Natural killer cell treated with Interleukin-12 subunit alpha and Interleukin-12 subunit beta and Interleukin-15 and Interleukin-18, amount 100 ng/mL, for 72 hours (primary cell): ENCODE measurements around the gene EXOC4. TPM values are rescaled to one million over a fixed set of nuclear protein-coding genes. Genes with fewer than 3 reads are reported as not detected.

ENCODE experiments used
- ATAC-seq, 2 donors: fragments of 150-1000 bp; cut with Tn5 transposase in 1 of 2; sonication (Bioruptor Pico), chemical (Tn5 transposase) in 1 of 2; 2 replicates each; pipeline ENCODE4 v1.10.0; 2021
- DNase-seq: peaks from one replicate; pipeline ENCODE4 v3.0.0; 2022; ENCODE audit warnings: low spot score
- H3K27ac Mint-ChIP-seq, 2 donors: 1 replicate in 1 of 2; 2 replicates in 1 of 2; pipeline ENCODE4 v1.8.0; 2022; ENCODE audit warnings: mixed read lengths in 2 of 2, mild to moderate bottlenecking in 1 of 2, moderate library complexity in 1 of 2
- H3K27me3 Mint-ChIP-seq, 2 donors: 1 replicate in 1 of 2; 2 replicates in 1 of 2; pipeline ENCODE4 v1.8.0; 2022; ENCODE audit warnings: mixed read lengths in 2 of 2
- H3K36me3 Mint-ChIP-seq: one replicate; pipeline ENCODE4 v1.8.0; 2022; ENCODE audit warnings: mixed read lengths
- H3K4me1 Mint-ChIP-seq, 2 donors: 1 replicate in 1 of 2; 2 replicates in 1 of 2; pipeline ENCODE4 v1.8.0; 2022; ENCODE audit warnings: low read depth in 2 of 2, mixed read lengths in 2 of 2, mild to moderate bottlenecking in 1 of 2
- H3K4me3 Mint-ChIP-seq: one replicate; pipeline ENCODE4 v1.8.0; 2022; ENCODE audit warnings: mixed read lengths
- H3K9me3 Mint-ChIP-seq: 2 replicates; pipeline ENCODE4 v1.8.0; 2022; ENCODE audit warnings: mixed read lengths
- total RNA-seq, 2 donors: library from RNA; stranded (reverse); gene quantifications; one replicate each; pipeline ENCODE4 v1.2.3, GENCODE V29; 2022

Gene EXOC4
- total RNA-seq, 2 donors from 2014 or later = 78.5 to 107 TPM

- ATAC-seq = no peak
- Mint-ChIP-seq H3K36me3 (peaks cover 28% of the 10 kb centered on the region), H3K4me3 (no peak overlapping the region), H3K4me1 (no peaks in the 10 kb centered on the region), H3K9me3 (peaks cover 11% of the 10 kb centered on the region), H3K27ac (no peak overlapping the region), H3K27me3 (no peaks in the 10 kb centered on the region)
- no peak for DNase-seq
Measured at GRCh38 chr7:134085311-134085710, 832.4 kb downstream of the EXOC4 start.

GRCh38 chr7:134086998-134087735 is 834.3 kb downstream of the EXOC4 start:
- DNase-seq (no peak), ATAC-seq (no peak)
- no peak overlapping the region for H3K4me3 Mint-ChIP-seq
- H3K9me3 Mint-ChIP-seq = peaks cover 10% of the 10 kb centered on the region
- H3K27ac Mint-ChIP-seq = no peak overlapping the region
- H3K27me3 Mint-ChIP-seq = no peaks in the 10 kb centered on the region
- H3K4me1 Mint-ChIP-seq = no peaks in the 10 kb centered on the region
- H3K36me3 Mint-ChIP-seq = peaks cover 33% of the 10 kb centered on the region

DNA sequence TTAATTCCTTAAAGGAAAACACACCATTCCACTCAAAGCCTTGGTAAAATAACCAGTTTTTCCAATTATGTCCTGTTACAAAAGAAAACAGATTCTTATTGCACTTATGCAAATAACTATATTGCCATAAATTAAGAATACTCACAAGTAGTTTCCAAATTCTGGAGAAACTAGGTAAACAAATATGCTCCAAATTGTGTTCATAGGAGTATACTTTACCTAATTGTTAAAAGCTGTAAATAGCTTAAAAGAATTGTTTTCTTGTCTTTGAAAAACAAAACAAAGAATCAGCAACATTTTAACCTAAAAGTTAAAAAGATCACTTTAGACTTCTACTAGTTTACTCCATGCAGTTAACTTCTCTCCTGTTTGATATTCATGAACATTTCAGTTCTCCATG is 835.3 kb downstream of the EXOC4 start:
- no peaks in the 10 kb centered on the region for H3K4me1 Mint-ChIP-seq
- H3K27ac Mint-ChIP-seq = no peak overlapping the region
- peaks cover 12% of the 10 kb centered on the region for H3K9me3 Mint-ChIP-seq
- peaks cover 33% of the 10 kb centered on the region for H3K36me3 Mint-ChIP-seq
- no peak overlapping the region for H3K4me3 Mint-ChIP-seq
- no peak for ATAC-seq
- H3K27me3 Mint-ChIP-seq = no peaks in the 10 kb centered on the region
- DNase-seq = no peak

DNA sequence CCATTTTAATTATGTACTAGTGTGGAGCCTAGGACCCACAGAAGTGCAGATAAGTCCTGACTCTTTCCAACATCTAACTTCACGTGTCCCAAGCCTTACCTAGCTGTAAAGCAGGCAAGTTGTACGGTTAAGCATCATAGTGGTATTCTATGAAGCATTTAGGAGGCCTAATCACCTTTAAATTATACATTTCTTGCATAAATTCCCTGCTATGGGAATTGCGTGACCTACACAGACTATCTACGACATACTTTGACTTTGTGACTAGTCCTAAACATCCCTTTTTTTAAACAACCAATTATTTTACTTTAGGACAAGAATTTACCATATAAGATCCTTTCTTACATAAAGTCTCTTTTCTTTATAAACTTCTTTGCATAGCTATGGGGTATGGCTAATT is 836.6 kb downstream of the EXOC4 start:
- H3K36me3 Mint-ChIP-seq = peaks cover 43% of the 10 kb centered on the region
- H3K27ac Mint-ChIP-seq = no peak overlapping the region
- DNase-seq = no peak
- ATAC-seq = no peak
- no peak overlapping the region for H3K4me3 Mint-ChIP-seq
- no peaks in the 10 kb centered on the region for H3K4me1 Mint-ChIP-seq
- H3K9me3 Mint-ChIP-seq = peaks cover 20% of the 10 kb centered on the region
- no peaks in the 10 kb centered on the region for H3K27me3 Mint-ChIP-seq

DNA sequence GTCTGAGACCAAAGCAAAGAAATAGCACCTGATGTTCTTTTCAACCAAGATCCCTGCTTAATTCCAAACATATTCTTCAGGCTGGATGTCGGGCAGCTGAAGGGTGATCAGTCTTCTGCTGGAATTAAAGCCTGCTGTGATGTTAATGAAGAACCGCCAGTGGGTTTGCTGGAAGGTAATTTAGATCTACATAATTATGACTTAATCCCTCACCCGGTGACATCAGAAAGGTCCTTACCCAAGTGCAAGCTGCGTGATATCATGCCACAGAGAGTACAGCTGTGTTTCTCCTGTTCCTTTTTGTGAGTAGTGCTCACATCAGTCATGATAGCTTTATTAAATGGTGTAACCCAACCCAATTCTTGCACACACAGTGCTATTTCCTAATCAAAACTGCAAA is 845.2 kb downstream of the EXOC4 start:
- H3K36me3 Mint-ChIP-seq = peaks cover 17% of the 10 kb centered on the region
- no peak for ATAC-seq

GRCh38 chr7:134101716-134102115 is 848.8 kb downstream of the EXOC4 start:
- DNase-seq (no peak), ATAC-seq (no peak)
- Mint-ChIP-seq H3K9me3 (no peaks in the 10 kb centered on the region), H3K27ac (no peak overlapping the region), H3K27me3 (no peaks in the 10 kb centered on the region), H3K4me3 (no peak overlapping the region), H3K36me3 (no peaks in the 10 kb centered on the region), H3K4me1 (no peaks in the 10 kb centered on the region)

More for the DNA sequence above, 845.2 kb downstream of the EXOC4 start:
- Mint-ChIP-seq H3K4me1 (no peaks in the 10 kb centered on the region), H3K4me3 (no peak overlapping the region), H3K27ac (no peak overlapping the region), H3K27me3 (peaks cover 0 to 7% of the 10 kb centered on the region in 2 donors), H3K9me3 (peaks cover 13% of the 10 kb centered on the region)
- no peak for DNase-seq

DNA sequence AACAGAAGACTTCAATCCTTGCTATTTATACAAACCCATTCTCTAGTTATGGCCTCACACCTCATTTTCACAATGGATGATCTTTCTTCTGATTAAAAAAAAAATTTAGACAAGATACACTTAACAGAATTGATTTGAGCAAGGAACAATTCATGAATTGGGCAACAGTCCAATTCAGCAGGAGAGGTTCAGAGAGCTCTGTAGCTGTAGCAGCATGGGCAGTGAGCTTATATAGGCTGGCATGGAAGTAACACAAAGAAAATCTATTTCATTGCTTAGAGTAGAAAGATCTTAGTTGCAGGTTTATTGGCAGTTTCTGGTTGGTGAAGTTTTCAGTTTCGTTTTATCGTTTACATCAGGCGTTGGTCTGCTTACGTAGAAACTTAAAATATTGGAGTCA is 851.3 kb downstream of the EXOC4 start:
- H3K4me3 Mint-ChIP-seq = no peak overlapping the region
- H3K27ac Mint-ChIP-seq = no peak overlapping the region
- DNase-seq (no peak), ATAC-seq (no peak)
- no peaks in the 10 kb centered on the region for H3K4me1 Mint-ChIP-seq
- no peaks in the 10 kb centered on the region for H3K27me3 Mint-ChIP-seq
- H3K9me3 Mint-ChIP-seq = no peaks in the 10 kb centered on the region
- no peaks in the 10 kb centered on the region for H3K36me3 Mint-ChIP-seq

DNA sequence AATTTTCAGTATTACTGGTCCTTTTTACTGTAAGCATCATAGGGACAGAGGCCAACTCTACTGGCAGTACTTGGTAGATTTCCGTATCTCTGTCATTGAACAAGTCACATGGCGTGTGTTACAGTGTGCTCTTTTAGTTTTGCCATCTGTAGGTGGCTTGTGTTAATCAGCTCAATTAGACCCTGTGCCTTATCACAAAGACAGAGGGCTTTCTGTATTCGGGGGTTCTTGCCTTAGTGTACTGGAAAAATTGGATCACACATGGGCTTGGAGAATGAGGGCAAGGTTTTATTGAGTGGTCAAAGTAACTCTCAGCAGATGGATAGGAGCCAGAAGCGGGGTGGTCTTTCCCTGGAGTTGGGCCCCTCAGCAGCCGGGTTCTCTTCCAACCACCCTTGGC is 853.0 kb downstream of the EXOC4 start:
- no peak for DNase-seq
- H3K27me3 Mint-ChIP-seq = no peaks in the 10 kb centered on the region
- H3K4me3 Mint-ChIP-seq = no peak overlapping the region
- no peaks in the 10 kb centered on the region for H3K9me3 Mint-ChIP-seq
- no peaks in the 10 kb centered on the region for H3K4me1 Mint-ChIP-seq
- H3K36me3 Mint-ChIP-seq = no peaks in the 10 kb centered on the region
- ATAC-seq = no peak
- H3K27ac Mint-ChIP-seq = no peak overlapping the region

GRCh38 chr7:134108802-134109201 is 855.9 kb downstream of the EXOC4 start:
- H3K27me3 Mint-ChIP-seq = no peaks in the 10 kb centered on the region

DNA sequence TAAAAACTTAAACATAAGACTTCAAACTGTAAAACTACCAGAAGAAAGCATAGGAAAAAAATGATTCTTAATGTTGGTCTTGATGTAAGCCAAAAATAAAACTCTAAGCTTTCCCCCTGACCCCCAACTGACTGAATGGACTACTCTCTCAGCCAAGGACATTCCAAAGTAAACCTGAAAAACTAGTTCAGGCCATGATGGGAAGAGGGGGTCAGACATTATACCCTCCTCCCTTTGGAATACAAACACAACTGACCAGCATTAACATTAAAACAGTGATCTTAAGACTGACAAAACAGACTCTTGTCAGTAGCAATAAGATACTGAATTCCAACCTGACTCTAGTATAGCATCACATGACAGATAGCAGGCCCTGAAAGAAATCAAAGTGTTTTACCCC is 860.8 kb downstream of the EXOC4 start:
- H3K9me3 Mint-ChIP-seq = peaks cover 7% of the 10 kb centered on the region
- ATAC-seq (no peak), DNase-seq (no peak)
- peaks cover 2 to 10% of the 10 kb centered on the region in 2 donors for H3K27me3 Mint-ChIP-seq
- no peak overlapping the region for H3K4me3 Mint-ChIP-seq
- no peaks in the 10 kb centered on the region for H3K4me1 Mint-ChIP-seq
- no peaks in the 10 kb centered on the region for H3K36me3 Mint-ChIP-seq
- no peak overlapping the region for H3K27ac Mint-ChIP-seq

More at GRCh38 chr7:134108802-134109201, 855.9 kb downstream of the EXOC4 start:
- Mint-ChIP-seq H3K4me3 (no peak overlapping the region), H3K9me3 (no peaks in the 10 kb centered on the region), H3K4me1 (no peaks in the 10 kb centered on the region), H3K36me3 (no peaks in the 10 kb centered on the region), H3K27ac (no peak overlapping the region)
- ATAC-seq (no peak), DNase-seq (no peak)

GRCh38 chr7:134114992-134115391 is 862.1 kb downstream of the EXOC4 start:
- DNase-seq = no peak
- H3K27me3 Mint-ChIP-seq = peaks cover 2 to 10% of the 10 kb centered on the region in 2 donors
- no peaks in the 10 kb centered on the region for H3K36me3 Mint-ChIP-seq
- no peaks in the 10 kb centered on the region for H3K4me1 Mint-ChIP-seq
- H3K9me3 Mint-ChIP-seq = peaks cover 7% of the 10 kb centered on the region
- no peak for ATAC-seq
- H3K27ac Mint-ChIP-seq = no peak overlapping the region
- no peak overlapping the region for H3K4me3 Mint-ChIP-seq

Other genes starting within 250 kb of the EXOC4 start
- gene CHCHD3, start 171.0 kb upstream of the EXOC4 start, total RNA-seq = 10 to 100 TPM; 58.8 to 96.1 TPM